Colon (tissue), 2 donors: Measurements from ENCODE around the gene ADIPOQ.
"Not testable (repeated sequence)": the region's sequence is repeated elsewhere in the genome, so short reads cannot be mapped to it uniquely, and the experiment has no call there.

Source experiments
- FAIRE-seq: peaks from 2 replicates; lab custom pipeline; 2012; peaks lifted over from hg19 to GRCh38; lab: Jason Lieb, UNC
- donor health status: control.
- donor health status: control.

ADIPOQ gene

GRCh38 chr3:186826976-186827857, 15.3 kb upstream of the ADIPOQ start:
- FAIRE-seq = no peak

- FAIRE-seq = no peak
Observed at GRCh38 chr3:186828340-186828739, 14.2 kb upstream of the ADIPOQ start.

- FAIRE-seq = no peak
Observed at GRCh38 chr3:186831798-186832197, 10.7 kb upstream of the ADIPOQ start.

GRCh38 chr3:186832276-186832675, 10.2 kb upstream of the ADIPOQ start:
- no peak for FAIRE-seq

- FAIRE-seq = no peak
Observed at GRCh38 chr3:186839874-186840641, 2.5 kb upstream of the ADIPOQ start.

GRCh38 chr3:186841620-186842019, 890 bp upstream of the ADIPOQ start:
- FAIRE-seq = no peak

GRCh38 chr3:186843039-186843432, 526 bp downstream of the ADIPOQ start:
- FAIRE-seq = no peak

GRCh38 chr3:186844908-186845307, 2.4 kb downstream of the ADIPOQ start:
- FAIRE-seq = no peak

GRCh38 chr3:186845756-186846155, 3.2 kb downstream of the ADIPOQ start:
- no peak for FAIRE-seq

GRCh38 chr3:186847437-186847836, 4.9 kb downstream of the ADIPOQ start:
- FAIRE-seq = no peak

GRCh38 chr3:186849374-186849975, 7.0 kb downstream of the ADIPOQ start:
- FAIRE-seq = no peak

- not testable (repeated sequence) for FAIRE-seq
Observed at GRCh38 chr3:186851835-186852234, 9.3 kb downstream of the ADIPOQ start.

- FAIRE-seq = no peak
Observed at GRCh38 chr3:186852994-186853393, 10.5 kb downstream of the ADIPOQ start.

GRCh38 chr3:186854146-186854545, 11.6 kb downstream of the ADIPOQ start:
- FAIRE-seq = no peak

GRCh38 chr3:186854954-186855353, 12.4 kb downstream of the ADIPOQ start:
- no peak for FAIRE-seq

GRCh38 chr3:186857743-186858142, 15.2 kb downstream of the ADIPOQ start:
- FAIRE-seq = no peak

- FAIRE-seq = not testable (repeated sequence)
Observed at GRCh38 chr3:186865215-186865853, 22.8 kb downstream of the ADIPOQ start.

- not testable (repeated sequence) for FAIRE-seq
Observed at GRCh38 chr3:186866095-186866494, 23.6 kb downstream of the ADIPOQ start.

- FAIRE-seq = no peak
Observed at GRCh38 chr3:186869253-186870100, 27.0 kb downstream of the ADIPOQ start.

GRCh38 chr3:186870421-186871201, 28.1 kb downstream of the ADIPOQ start:
- FAIRE-seq = no peak
